ENCODE measurements around the gene UBE4B. TPM values are rescaled to one million over a fixed set of nuclear protein-coding genes. Genes with fewer than 3 reads are reported as not detected.

UBE4B gene
- total RNA-seq, 1 donor from 2014 or later = 54.8 TPM

- H3K4me1 Mint-ChIP-seq (ENCODE audit: unreplicated experiment) = peaks cover 14% of the 10 kb centered on the region
- no peak overlapping the region for H3K4me3 Mint-ChIP-seq (ENCODE audit: unreplicated experiment)
- peaks cover 2% of the 10 kb centered on the region for H3K27me3 Mint-ChIP-seq (ENCODE audit: unreplicated experiment)
- no peaks in the 10 kb centered on the region for H3K9me3 Mint-ChIP-seq (ENCODE audit: unreplicated experiment)
- no peak overlapping the region for H3K27ac Mint-ChIP-seq (ENCODE audit: unreplicated experiment)
- TF ChIP-seq, protein P1, sequence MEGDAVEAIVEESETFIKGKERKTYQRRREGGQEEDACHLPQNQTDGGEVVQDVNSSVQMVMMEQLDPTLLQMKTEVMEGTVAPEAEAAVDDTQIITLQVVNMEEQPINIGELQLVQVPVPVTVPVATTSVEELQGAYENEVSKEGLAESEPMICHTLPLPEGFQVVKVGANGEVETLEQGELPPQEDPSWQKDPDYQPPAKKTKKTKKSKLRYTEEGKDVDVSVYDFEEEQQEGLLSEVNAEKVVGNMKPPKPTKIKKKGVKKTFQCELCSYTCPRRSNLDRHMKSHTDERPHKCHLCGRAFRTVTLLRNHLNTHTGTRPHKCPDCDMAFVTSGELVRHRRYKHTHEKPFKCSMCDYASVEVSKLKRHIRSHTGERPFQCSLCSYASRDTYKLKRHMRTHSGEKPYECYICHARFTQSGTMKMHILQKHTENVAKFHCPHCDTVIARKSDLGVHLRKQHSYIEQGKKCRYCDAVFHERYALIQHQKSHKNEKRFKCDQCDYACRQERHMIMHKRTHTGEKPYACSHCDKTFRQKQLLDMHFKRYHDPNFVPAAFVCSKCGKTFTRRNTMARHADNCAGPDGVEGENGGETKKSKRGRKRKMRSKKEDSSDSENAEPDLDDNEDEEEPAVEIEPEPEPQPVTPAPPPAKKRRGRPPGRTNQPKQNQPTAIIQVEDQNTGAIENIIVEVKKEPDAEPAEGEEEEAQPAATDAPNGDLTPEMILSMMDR (IDR thresholded peaks at IDR 0.05; ENCODE audit: unreplicated experiment) = no peak
- no peaks in the 10 kb centered on the region for H3K36me3 Mint-ChIP-seq (ENCODE audit: low read depth, unreplicated experiment)
- no peak for DNase-seq (ENCODE audit: low spot score)
These were observed 15.8 kb downstream of the UBE4B start for GRCh38 chr1:10048601-10049000.

DNA sequence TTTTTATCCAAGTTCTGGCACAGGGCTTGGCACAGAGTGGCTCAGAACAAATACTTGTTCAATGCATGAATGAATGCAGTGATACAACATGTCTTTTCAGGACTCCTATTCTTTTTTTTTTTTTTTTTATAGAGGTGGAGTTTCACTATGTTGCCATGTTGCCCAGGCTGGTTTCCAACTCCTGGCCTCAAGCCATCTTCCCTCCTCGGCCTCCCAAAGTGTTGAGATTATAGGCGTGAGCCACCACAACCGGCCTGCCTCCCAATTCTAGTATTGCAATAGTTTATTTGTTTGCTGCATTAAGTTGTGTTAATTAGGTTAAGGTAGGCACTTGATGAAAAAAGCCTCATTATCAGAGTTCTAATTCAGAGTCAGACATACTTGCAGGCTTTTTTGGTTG lies 17.9 kb downstream of the UBE4B start:
- H3K27me3 Mint-ChIP-seq (ENCODE audit: unreplicated experiment) = peaks cover 1% of the 10 kb centered on the region
- H3K27ac Mint-ChIP-seq (ENCODE audit: unreplicated experiment) = no peak overlapping the region
- TF ChIP-seq, protein P1 (IDR thresholded peaks at IDR 0.05; ENCODE audit: unreplicated experiment) = no peak
- H3K9me3 Mint-ChIP-seq (ENCODE audit: unreplicated experiment) = no peaks in the 10 kb centered on the region
- no peaks in the 10 kb centered on the region for H3K36me3 Mint-ChIP-seq (ENCODE audit: low read depth, unreplicated experiment)
- H3K4me3 Mint-ChIP-seq (ENCODE audit: unreplicated experiment) = no peak overlapping the region
- peaks cover 8% of the 10 kb centered on the region for H3K4me1 Mint-ChIP-seq (ENCODE audit: unreplicated experiment)
- DNase-seq (ENCODE audit: low spot score) = no peak

DNA sequence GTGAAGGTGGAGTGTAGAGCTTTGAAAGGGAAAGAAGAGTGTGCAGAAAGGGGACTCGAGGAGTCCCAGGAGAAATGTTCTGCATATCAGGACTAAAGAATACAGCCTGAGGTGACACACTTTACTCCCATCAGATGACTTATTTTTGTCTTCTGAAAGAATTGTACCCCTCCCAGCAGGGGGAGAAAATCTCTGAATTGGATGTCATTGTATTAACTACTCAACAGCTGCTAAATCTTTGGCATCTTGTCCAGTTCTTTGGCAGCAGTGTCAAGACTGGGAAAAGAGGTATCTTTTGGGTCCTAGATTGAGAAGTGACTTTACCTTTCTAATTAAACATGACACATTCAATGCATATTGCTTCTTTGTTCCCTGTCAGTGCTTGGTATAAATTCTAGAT lies 18.9 kb downstream of the UBE4B start:
- no peaks in the 10 kb centered on the region for H3K36me3 Mint-ChIP-seq (ENCODE audit: low read depth, unreplicated experiment)
- TF ChIP-seq, protein P1 (IDR thresholded peaks at IDR 0.05; ENCODE audit: unreplicated experiment) = no peak
- peaks cover 4% of the 10 kb centered on the region for H3K4me1 Mint-ChIP-seq (ENCODE audit: unreplicated experiment)
- H3K27me3 Mint-ChIP-seq (ENCODE audit: unreplicated experiment) = no peaks in the 10 kb centered on the region
- no peak overlapping the region for H3K4me3 Mint-ChIP-seq (ENCODE audit: unreplicated experiment)
- H3K9me3 Mint-ChIP-seq (ENCODE audit: unreplicated experiment) = no peaks in the 10 kb centered on the region
- no peak for DNase-seq (ENCODE audit: low spot score)
- no peak overlapping the region for H3K27ac Mint-ChIP-seq (ENCODE audit: unreplicated experiment)

DNA sequence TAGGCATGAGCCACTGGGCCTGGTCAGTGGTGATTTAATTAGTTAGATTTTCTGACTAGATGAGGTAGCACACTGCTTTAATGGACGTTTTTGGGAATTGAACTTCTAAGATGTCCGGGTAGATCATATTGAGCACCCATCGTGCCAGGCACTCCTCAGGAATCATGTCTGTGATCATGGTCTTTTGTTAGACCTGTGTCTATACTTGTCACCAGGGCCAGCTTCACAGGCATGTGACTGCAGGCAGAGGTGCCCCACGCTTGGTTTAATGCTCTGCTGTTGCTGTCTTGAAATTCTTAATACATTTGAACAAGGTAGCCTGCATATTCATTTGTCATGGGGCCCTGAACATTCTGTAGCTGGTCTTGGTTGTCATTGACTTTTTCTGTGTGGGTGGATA lies 19.6 kb downstream of the UBE4B start:
- DNase-seq (ENCODE audit: low spot score) = no peak
- no peaks in the 10 kb centered on the region for H3K27me3 Mint-ChIP-seq (ENCODE audit: unreplicated experiment)
- H3K36me3 Mint-ChIP-seq (ENCODE audit: low read depth, unreplicated experiment) = no peaks in the 10 kb centered on the region
- H3K4me3 Mint-ChIP-seq (ENCODE audit: unreplicated experiment) = peak overlapping the region; percentile 1
- no peaks in the 10 kb centered on the region for H3K9me3 Mint-ChIP-seq (ENCODE audit: unreplicated experiment)
- TF ChIP-seq, protein P1 (IDR thresholded peaks at IDR 0.05; ENCODE audit: unreplicated experiment) = no peak
- peaks cover 2% of the 10 kb centered on the region for H3K4me1 Mint-ChIP-seq (ENCODE audit: unreplicated experiment)
- no peak overlapping the region for H3K27ac Mint-ChIP-seq (ENCODE audit: unreplicated experiment)

DNA sequence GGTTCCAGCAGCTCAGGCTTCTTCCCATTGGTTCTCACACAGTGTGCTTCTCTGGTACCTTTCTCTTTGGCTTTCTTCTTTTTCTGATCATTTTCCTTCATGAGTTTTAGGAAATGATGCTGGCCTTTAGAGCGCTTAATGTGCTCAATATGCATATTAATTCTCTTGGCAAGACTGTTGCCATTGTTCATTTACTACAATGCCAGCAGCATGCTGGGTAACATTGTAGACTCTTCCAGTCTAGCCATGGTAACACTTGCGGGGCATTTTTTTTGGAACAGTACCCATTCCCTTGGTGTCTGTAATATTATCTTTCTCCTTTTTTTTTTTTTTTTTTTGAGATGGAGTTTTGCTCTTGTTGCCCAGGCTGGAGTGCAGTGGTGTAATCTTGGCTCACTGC lies 21.7 kb downstream of the UBE4B start:
- Mint-ChIP-seq H3K4me1 (ENCODE audit: unreplicated experiment) (peaks cover 3% of the 10 kb centered on the region), H3K4me3 (ENCODE audit: unreplicated experiment) (no peak overlapping the region), H3K9me3 (ENCODE audit: unreplicated experiment) (no peaks in the 10 kb centered on the region), H3K36me3 (ENCODE audit: low read depth, unreplicated experiment) (peaks cover 3% of the 10 kb centered on the region), H3K27ac (ENCODE audit: unreplicated experiment) (no peak overlapping the region), H3K27me3 (ENCODE audit: unreplicated experiment) (peaks cover 1% of the 10 kb centered on the region)
- TF ChIP-seq, protein P1 (IDR thresholded peaks at IDR 0.05; ENCODE audit: unreplicated experiment) = no peak
- DNase-seq (ENCODE audit: low spot score) = no peak
